Fibroblast of skin of scalp (primary cell): Measurements from ENCODE around the gene C1orf159.

Experiments used
- DNase-seq: peaks from one replicate; pipeline ENCODE4 v3.0.0-alpha.2; 2013

C1orf159 gene

GRCh38 chr1:1091344-1092148 is 24.3 kb downstream of the C1orf159 start:
- DNase-seq, result no peak

- DNase-seq, result no peak
These were observed 25.2 kb downstream of the C1orf159 start for GRCh38 chr1:1090424-1091343.

GRCh38 chr1:1089731-1090423 is 26.0 kb downstream of the C1orf159 start:
- no peak for DNase-seq

- no peak for DNase-seq
These were observed 26.8 kb downstream of the C1orf159 start for GRCh38 chr1:1088801-1089680.

GRCh38 chr1:1088029-1088800 is 27.7 kb downstream of the C1orf159 start:
- DNase-seq, result no peak

GRCh38 chr1:1087351-1088028 is 28.4 kb downstream of the C1orf159 start:
- no peak for DNase-seq

- DNase-seq, result no peak
These were observed 29.0 kb downstream of the C1orf159 start for GRCh38 chr1:1086911-1087341.

- DNase-seq, result no peak
These were observed 29.7 kb downstream of the C1orf159 start for GRCh38 chr1:1085911-1086841.

GRCh38 chr1:1085171-1085841 is 30.6 kb downstream of the C1orf159 start:
- no peak for DNase-seq

- no peak for DNase-seq
These were observed 31.3 kb downstream of the C1orf159 start for GRCh38 chr1:1084372-1085170.

- no peak for DNase-seq
These were observed 32.2 kb downstream of the C1orf159 start for GRCh38 chr1:1083416-1084371.

- DNase-seq, result no peak
These were observed 33.0 kb downstream of the C1orf159 start for GRCh38 chr1:1082776-1083415.

- no peak for DNase-seq
These were observed 33.6 kb downstream of the C1orf159 start for GRCh38 chr1:1082239-1082775.

- no peak for DNase-seq
These were observed 34.3 kb downstream of the C1orf159 start for GRCh38 chr1:1081311-1082238.

- no peak for DNase-seq
These were observed 35.0 kb downstream of the C1orf159 start for GRCh38 chr1:1080951-1081310.
